GM12878 (cell line): ENCODE results near the gene SETBP1. TPM values are rescaled to one million over a fixed set of nuclear protein-coding genes. Genes with fewer than 3 reads are reported as not detected.

Experiments used
- ATAC-seq: fragments of 200-7000 bp; cut with Tn5 transposase; 3 replicates; pipeline ENCODE4 v1.9.1; 2020; ENCODE audit warnings: mild to moderate bottlenecking, moderate library complexity
- BruUV-seq: library from RNA; stranded (reverse); fragments of 400-500 nt; replicated peaks from 2 replicates; lab custom pipeline; 2021; lab: Mats Ljungman, UMichigan
- CTCF ChIA-PET: fragments of 300-600 bp; sonication (Branson Sonifier 250); formaldehyde crosslinking; extraction: SDS; loops from one replicate; lab custom pipeline; 2021; ENCODE audit warnings: inconsistent platforms; lab: Yijun Ruan, JAX
- POLR2A ChIA-PET: fragments of 350-600 bp; formaldehyde crosslinking; extraction: SDS; loops from one replicate; lab custom pipeline; 2021; ENCODE audit warnings: inconsistent platforms; lab: Charles Lee
- RAD21 ChIA-PET: fragments of 300-600 bp; sonication (Branson Sonifier 250); formaldehyde crosslinking; loops from one replicate; lab custom pipeline; 2023; ENCODE audit warnings: antibody characterized with exemption; ENCODE audit not compliant: unreplicated experiment; lab: Charles Lee
- SMC1A ChIA-PET: fragments of 300-600 bp; sonication (Branson Sonifier 250); formaldehyde crosslinking; loops from one replicate; lab custom pipeline; 2023; ENCODE audit not compliant: unreplicated experiment, uncharacterized antibody; lab: Charles Lee
- DNase-seq: peaks from one replicate; pipeline ENCODE4 v3.0.0-alpha.2; 2011; ENCODE audit warnings: low read depth, low spot score
- FAIRE-seq: peaks from 3 replicates; lab custom pipeline; 2011; peaks lifted over from hg19 to GRCh38; lab: Jason Lieb, UNC
- H2AFZ ChIP-seq: 2 replicates; pipeline ENCODE4 v1.6.0; 2011; ENCODE audit warnings: low read depth, low read length, control low read depth; ENCODE audit not compliant: control insufficient read depth
- H3K27ac ChIP-seq: 2 replicates; pipeline ENCODE4 v1.5.1; 2011; ENCODE audit warnings: control low read depth; ENCODE audit not compliant: control insufficient read depth, insufficient read depth
- H3K27me3 ChIP-seq, 2 experiments: replicated peaks in 1 of 2; 2 replicates each; pipeline versions ENCODE4 v1.6.0 to v1.6.1; 2011; ENCODE audit warnings: low read length in 1 of 2; ENCODE audit not compliant: control insufficient read depth in 2 of 2, insufficient read depth in 2 of 2
- H3K36me3 ChIP-seq, 2 experiments: 2 replicates each; pipeline ENCODE4 v1.5.1; 2011; ENCODE audit warnings: low read length in 1 of 2; ENCODE audit not compliant: control insufficient read depth in 2 of 2, insufficient read depth in 2 of 2
- H3K4me1 ChIP-seq: 2 replicates; pipeline ENCODE4 v1.6.1; 2011; ENCODE audit warnings: mild to moderate bottlenecking, low read length, moderate library complexity, mixed read lengths; ENCODE audit not compliant: control insufficient read depth, insufficient read depth
- H3K4me2 ChIP-seq: 2 replicates; pipeline ENCODE4 v1.6.0; 2011; ENCODE audit warnings: control low read depth; ENCODE audit not compliant: control insufficient read depth, insufficient read depth
- H3K4me3 ChIP-seq: fragments of 200-600 bp; sonication (generic); 2 replicates; pipeline ENCODE4 v1.5.1; 2016
- H3K79me2 ChIP-seq: 2 replicates; pipeline ENCODE4 v1.6.0; 2011; ENCODE audit warnings: low read length; ENCODE audit not compliant: control insufficient read depth, insufficient read depth
- H3K9ac ChIP-seq: 2 replicates; pipeline ENCODE4 v1.8.0; 2011; ENCODE audit warnings: low read length, control low read depth, mixed read lengths; ENCODE audit not compliant: control insufficient read depth, insufficient read depth
- H3K9me3 ChIP-seq: replicated peaks from 3 replicates; pipeline ENCODE4 v1.5.1; 2011; ENCODE audit warnings: mild to moderate bottlenecking, low read length; ENCODE audit not compliant: control insufficient read depth, insufficient read depth
- H4K20me1 ChIP-seq: 2 replicates; pipeline ENCODE4 v1.6.0; 2011; ENCODE audit not compliant: control insufficient read depth, insufficient read depth
- CBFB ChIP-seq: IDR thresholded peaks from 2 replicates; pipeline ENCODE4 v1.6.1; 2016; ENCODE audit warnings: antibody characterized with exemption, low read depth
- GATAD2B ChIP-seq: fragments of 450-650 bp; conservative IDR thresholded peaks from 2 replicates; pipeline ENCODE4 v1.6.1; 2017; ENCODE audit warnings: low read depth, mild to moderate bottlenecking, moderate library complexity
- MYC ChIP-seq: IDR thresholded peaks from 2 replicates; pipeline ENCODE4 v1.6.1; 2011; ENCODE audit warnings: mild to moderate bottlenecking, low read length, moderate library complexity, inconsistent platforms; ENCODE audit not compliant: insufficient read depth, insufficient replicate concordance, insufficient read length, severe bottlenecking
- SIX5 ChIP-seq: IDR thresholded peaks from 2 replicates; pipeline ENCODE4 v1.6.1; 2011; ENCODE audit warnings: mild to moderate bottlenecking, low read depth, low read length, moderate library complexity; ENCODE audit not compliant: severe bottlenecking
- ZSCAN29 ChIP-seq: fragments of 450-650 bp; IDR thresholded peaks from 2 replicates; pipeline ENCODE4 v1.6.1; 2017; ENCODE audit warnings: mild to moderate bottlenecking, moderate library complexity
- WGBS: methylation state at CpG from one replicate; pipeline ENCODE4 v1.1.6; 2016; ENCODE audit warnings: low lambda C conversion rate; ENCODE audit not compliant: insufficient replicate concordance, insufficient coverage; ENCODE audit errors: missing lambda C conversion rate; 5-methylcytosine and 5-hydroxymethylcytosine counted together
- in situ Hi-C: fragments of 300-500 bp; cut with MboI; formaldehyde crosslinking; loops from 9 replicates; pipeline ENCODE4 v1.14.3; 2018; ENCODE audit warnings: mixed read lengths
- intact Hi-C: fragments of 100-400 bp; cut with micrococcal nuclease; formaldehyde crosslinking; loops from one replicate; pipeline ENCODE4 v1.14.2; 2022; ENCODE audit not compliant: unreplicated experiment
- polyA plus RNA-seq, 11 experiments: library from polyadenylated mRNA; depleted of rRNA in 4 of 11; unstranded in 6 of 11; stranded (reverse) in 5 of 11; fragments of >200 nt; fragmentation: Nextera tagmentation in 4 of 11; fragmentation: Illumina TruSeq in 1 of 11; extraction: Ambion mirVana in 4 of 11; extraction: Trizol in 1 of 11; gene quantifications; 1 replicate in 1 of 11; 2 replicates in 10 of 11; pipeline versions ENCODE4 v1.2.1 to v1.2.3, GENCODE V29; 2011 to 2016; ENCODE audit warnings: inconsistent platforms in 2 of 11, missing spikeins in 2 of 11, low read depth in 1 of 11
- total RNA-seq, 4 experiments: library from RNA; depleted of rRNA in 3 of 4; stranded (reverse); fragments of >200 nt in 3 of 4; fragmentation: Illumina TruSeq in 1 of 4; extraction: Trizol in 1 of 4; gene quantifications; 2 replicates each; pipeline versions ENCODE4 v1.2.1 to v1.2.3, GENCODE V29; 2013 to 2021
- TF ChIP-seq, protein P1 (sequence below): fragments of 450-650 bp; IDR thresholded peaks from 2 replicates; pipeline ENCODE4 v1.6.1; 2017; ENCODE audit warnings: mild to moderate bottlenecking, low read depth, inconsistent platforms; ENCODE audit not compliant: poor library complexity, severe bottlenecking

Gene SETBP1
- total and polyA plus RNA-seq, 10 of the 15 experiments (the other 5 are each of a cell fraction or from before 2014, with no cell fraction given) = 0.99 to 29.7 (median 8.3) TPM

DNA sequence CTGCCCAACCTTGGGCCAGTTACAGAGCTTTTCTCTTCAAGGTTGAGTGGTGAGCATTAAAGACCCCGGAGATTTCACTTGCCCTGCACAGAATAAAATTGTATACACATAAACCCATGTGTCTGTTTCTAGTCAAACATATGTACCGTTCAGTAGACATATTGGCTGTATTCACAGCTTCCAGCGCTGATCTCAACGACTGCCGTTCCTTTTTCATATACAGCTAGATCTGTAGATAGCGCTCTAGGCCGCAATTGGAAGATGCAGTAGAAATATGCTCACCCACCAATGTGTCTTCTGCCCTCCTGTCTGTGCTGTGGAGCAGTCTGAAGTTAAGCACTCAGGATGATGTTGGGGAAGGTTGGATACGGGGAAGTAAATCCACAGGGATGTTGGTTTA, 317.7 kb downstream of the SETBP1 start (continued):
- TF ChIP-seq, protein P1, sequence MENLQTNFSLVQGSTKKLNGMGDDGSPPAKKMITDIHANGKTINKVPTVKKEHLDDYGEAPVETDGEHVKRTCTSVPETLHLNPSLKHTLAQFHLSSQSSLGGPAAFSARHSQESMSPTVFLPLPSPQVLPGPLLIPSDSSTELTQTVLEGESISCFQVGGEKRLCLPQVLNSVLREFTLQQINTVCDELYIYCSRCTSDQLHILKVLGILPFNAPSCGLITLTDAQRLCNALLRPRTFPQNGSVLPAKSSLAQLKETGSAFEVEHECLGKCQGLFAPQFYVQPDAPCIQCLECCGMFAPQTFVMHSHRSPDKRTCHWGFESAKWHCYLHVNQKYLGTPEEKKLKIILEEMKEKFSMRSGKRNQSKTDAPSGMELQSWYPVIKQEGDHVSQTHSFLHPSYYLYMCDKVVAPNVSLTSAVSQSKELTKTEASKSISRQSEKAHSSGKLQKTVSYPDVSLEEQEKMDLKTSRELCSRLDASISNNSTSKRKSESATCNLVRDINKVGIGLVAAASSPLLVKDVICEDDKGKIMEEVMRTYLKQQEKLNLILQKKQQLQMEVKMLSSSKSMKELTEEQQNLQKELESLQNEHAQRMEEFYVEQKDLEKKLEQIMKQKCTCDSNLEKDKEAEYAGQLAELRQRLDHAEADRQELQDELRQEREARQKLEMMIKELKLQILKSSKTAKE = no peak
- no peak for TF ChIP-seq GATAD2B

DNA sequence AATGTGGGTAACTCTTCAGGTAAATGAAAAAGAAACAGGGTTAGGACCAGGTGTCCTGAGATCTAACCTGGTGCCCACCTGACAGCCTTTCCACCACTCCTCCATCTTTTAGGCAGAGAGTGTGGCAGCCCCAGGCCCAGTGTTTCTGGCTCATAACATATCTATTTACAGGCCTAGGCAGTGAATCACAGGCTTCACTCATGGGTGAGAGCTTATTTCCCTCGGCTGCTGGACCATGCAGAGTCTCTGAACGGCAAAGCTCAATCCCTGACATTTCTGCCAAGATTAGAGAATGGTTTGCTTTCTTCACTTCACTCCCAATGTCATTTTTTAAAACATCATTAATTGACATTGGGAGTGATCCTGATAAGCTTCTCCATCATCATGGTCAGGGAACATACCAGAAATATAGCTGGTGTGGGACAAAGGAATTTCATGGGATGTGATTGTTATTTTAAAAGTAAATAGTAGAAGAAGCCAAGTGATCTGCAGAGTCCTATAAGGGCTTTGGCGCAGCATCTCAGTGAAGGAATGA, 323.9 kb downstream of the SETBP1 start:
- ChIA-PET POLR2A (no interaction called here), RAD21 (no interaction called here), SMC1A (interaction anchor here (0.6 to 0.7 kb wide), 2 partner anchors 9 to 104 kb away, joined by 3 read pairs; no protein-coding TSS in a partner anchor), CTCF (no interaction called here)
- DNase-seq = no peak
- H3K4me1 ChIP-seq = peaks cover 6% of the 10 kb centered on the region
- H3K4me2 ChIP-seq = no peak overlapping the region
- no peaks in the 10 kb centered on the region for H3K9me3 ChIP-seq
- H3K27ac ChIP-seq = no peak overlapping the region
- no peak overlapping the region for H3K9ac ChIP-seq
- no peaks in the 10 kb centered on the region for H3K27me3 ChIP-seq
- FAIRE-seq = no peak
- H3K36me3 ChIP-seq = no peaks in the 10 kb centered on the region; a peak in 1 of 4 replicates
- no peak overlapping the region for H2AFZ ChIP-seq
- WGBS = 63% methylated on average over 3 of the region's 3 CpGs
- in situ Hi-C loops = loop anchor here (25.0 kb wide), 1 partner anchor 208 kb away; no protein-coding TSS in a partner anchor
- intact Hi-C loops = no loop called here
- ATAC-seq = no peak
- BruUV-seq = no TSS peak
- H3K79me2 ChIP-seq = no peaks in the 10 kb centered on the region
- TF ChIP-seq ZSCAN29 = no peak
- TF ChIP-seq CBFB = no peak
- TF ChIP-seq SIX5 = no peak
- no peak for TF ChIP-seq MYC
- H3K4me3 ChIP-seq = no peak overlapping the region
- no peaks in the 10 kb centered on the region for H4K20me1 ChIP-seq
